Stimulated activated CD4-positive, alpha-beta T cell treated with anti-CD3 and anti-CD28 coated beads, Interleukin-2, amount 100 ng/mL, for 48 hours (primary cell): ENCODE data around the gene KRTAP19-7.

Experiments used
- DNase-seq, 2 donors: peaks; one replicate each; pipeline ENCODE4 v3.0.0-alpha.2; 2020

The KRTAP19-7 gene, protein sequence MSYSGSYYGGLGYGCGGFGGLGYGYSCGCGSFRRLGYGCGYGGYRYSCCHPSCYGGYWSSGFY

DNA sequence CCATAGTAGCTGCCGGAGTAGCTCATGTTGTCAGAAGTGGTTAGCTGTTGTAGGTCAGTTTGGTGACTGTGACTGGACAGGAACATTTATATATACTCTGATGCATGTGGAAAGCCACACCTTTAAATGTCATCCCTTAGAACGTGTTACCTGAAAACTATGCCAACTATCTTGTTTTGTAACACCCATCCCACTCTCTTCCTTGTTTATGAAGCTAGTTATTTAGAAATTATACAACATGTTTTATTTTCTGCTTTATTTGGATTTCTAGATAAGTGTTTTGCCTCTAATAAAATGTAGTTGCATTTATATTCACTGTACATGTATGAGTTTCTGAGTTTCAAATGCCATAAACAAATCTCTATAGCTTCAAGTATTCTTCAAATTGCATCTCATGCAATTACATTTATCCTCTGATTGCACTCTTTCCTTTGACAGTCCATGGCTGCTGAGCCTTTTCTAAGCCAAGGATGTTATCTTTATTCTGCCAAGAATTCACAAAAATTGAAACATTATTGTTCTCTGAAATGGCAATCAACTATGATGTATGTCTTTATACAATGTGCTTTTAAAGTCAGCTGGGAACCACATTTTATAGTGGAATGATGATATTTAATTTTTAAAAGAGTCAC is at the start of gene KRTAP19-7:
Gene KRTAP19-7, minus strand, starts transcription at position 51 of the 632 bp plus-strand sequence. Its CDS starts 25 bp downstream, at position 26.
- DNase-seq, result no peak

DNA sequence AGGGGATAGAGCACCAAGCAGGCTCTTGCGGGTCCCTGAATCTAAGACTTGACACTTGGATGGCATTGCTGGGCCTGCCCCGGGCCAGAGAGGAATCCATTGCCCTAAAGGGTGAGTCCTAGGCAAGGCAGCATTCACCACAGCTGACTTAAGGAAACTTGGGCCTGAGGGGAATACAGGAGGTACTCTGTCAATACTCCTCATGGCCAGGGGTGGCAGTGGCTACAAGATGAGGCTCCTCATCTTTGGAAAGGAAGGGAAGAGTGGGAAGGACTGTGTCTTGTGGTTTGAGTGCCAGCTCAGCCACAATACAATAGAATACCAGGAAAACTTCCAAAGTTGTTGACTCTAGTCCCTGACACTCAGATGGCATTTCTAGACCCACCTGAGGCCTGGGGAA is 44.9 kb upstream of the KRTAP19-7 start:
- DNase-seq, result no peak

DNA sequence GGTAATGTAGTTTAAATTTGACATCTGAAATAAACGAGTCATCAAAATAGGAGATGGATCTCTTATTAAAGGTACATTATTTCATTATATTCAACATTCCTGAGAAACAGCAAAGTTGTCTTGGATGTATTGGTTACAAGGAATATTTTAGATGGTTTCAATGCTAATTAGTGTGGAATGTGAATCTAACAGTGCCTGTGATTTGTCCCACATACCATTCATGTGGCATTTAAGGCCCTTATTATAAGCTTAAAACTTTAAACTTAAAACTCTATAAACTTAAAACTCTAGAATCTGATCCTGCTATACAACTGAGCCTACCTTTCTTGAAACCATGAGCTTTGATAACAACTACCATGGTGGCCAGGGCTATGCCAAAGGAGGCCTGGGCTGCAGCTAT is 39.7 kb upstream of the KRTAP19-7 start, which contains the start of gene KRTAP22-1:
Gene KRTAP22-1, plus strand, starts transcription at position 301 of the 400 bp plus-strand sequence.
- no peak for DNase-seq

DNA sequence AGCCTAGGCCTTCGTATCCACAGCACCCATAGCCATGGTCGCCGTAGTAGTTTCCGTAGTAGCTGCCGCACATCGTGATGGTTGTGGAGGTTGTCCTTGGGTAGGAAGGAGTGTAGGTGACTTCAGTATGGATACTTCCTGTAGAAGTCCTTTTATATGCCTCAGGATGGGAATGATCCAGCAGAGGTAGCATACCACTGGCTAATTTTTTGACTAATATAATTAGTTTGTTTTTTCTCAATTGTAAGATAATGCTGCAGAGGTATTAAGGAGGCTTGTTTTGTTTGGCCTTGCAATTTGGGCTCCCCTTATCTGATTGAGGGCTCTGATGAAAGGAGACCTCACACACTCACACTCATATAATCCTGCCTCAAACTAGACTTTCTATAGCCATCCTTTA is 37.7 kb upstream of the KRTAP19-7 start, which contains the start of gene KRTAP6-2:
Gene KRTAP6-2, minus strand, starts transcription at position 101 of the 400 bp plus-strand sequence. Its CDS starts 28 bp downstream, at position 73.
- DNase-seq, result no peak

DNA sequence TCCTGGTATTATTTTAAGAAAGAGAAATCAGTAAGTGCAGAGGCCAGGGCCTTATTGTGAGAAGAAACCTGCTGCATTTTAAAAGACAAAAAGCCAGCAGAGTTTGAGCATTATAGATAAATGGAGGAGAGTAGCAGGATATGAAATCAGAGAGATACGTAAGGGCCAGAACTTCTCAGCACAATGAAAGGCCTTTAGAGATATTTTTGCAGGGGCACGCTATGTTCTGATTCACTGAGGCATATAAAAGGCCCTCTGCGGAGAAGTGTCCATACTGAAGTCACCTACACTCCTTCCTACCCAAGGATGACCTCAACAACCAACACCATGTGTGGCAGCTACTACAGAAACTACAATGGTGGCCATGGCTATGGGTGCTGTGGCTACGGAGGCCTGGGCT is 31.0 kb upstream of the KRTAP19-7 start, which contains the start of gene KRTAP6-3:
Gene KRTAP6-3, plus strand, starts transcription at position 301 of the 400 bp plus-strand sequence. Its CDS starts 6 bp downstream, at position 307.
- DNase-seq, result no peak

DNA sequence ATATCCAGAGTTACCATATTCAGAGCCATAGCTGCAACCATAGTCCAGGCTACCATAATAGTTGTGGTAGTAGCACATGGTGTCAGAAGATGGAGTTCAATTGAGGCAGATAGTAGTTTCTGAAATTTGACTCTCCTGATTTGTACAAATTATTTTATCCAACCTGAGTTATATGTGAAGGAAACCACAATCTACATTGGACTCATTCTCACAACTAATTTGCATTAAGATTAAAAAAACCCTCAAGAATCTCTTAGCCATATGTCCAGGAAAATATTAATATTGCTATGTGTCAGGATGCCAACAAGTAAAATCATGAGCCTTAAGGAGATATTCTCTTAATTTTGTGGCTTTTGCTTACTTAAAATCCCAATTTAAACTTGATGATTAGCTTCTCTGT is 29.2 kb upstream of the KRTAP19-7 start, which contains the start of gene KRTAP22-2:
Gene KRTAP22-2, minus strand, starts transcription at position 101 of the 400 bp plus-strand sequence.
- DNase-seq, result no peak

DNA sequence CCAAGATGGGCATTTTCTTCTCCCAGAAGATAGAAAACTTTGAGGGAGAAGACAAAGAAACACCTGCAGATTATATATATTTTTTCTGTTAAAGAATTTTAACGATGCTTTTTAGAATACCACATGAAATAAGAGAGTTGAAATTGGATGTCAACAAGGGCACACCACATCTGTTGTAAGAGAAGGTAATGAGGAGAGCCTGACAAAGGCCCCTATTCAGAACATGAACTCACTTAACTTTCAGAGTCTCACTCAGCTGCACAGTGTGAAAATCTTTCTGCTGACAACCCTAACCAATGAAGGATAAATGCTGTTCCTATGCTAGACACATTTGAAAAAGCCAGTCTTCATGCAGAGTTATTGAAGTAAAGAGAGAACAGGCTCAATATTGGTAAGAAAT is 21.8 kb upstream of the KRTAP19-7 start:
- no peak for DNase-seq

DNA sequence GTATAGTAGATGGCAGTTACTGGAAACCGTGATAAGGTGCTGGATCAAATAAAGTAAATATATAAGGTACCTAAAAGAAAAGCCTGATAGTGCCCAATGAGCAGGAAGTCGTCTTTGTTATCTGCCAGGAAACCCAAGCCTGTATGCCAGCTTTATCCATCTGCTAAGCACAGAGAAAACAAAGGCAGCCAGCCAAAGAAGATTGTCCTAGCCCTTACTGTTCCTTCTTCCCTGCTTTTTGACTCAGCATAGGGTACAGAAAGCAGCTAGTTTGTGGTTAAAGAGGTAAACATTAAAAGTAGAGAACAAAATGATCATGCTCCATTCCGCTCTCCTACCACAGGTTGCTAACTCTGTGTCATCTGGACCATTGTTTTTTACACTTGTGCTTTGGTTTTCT is 19.0 kb upstream of the KRTAP19-7 start:
- DNase-seq, result no peak

DNA sequence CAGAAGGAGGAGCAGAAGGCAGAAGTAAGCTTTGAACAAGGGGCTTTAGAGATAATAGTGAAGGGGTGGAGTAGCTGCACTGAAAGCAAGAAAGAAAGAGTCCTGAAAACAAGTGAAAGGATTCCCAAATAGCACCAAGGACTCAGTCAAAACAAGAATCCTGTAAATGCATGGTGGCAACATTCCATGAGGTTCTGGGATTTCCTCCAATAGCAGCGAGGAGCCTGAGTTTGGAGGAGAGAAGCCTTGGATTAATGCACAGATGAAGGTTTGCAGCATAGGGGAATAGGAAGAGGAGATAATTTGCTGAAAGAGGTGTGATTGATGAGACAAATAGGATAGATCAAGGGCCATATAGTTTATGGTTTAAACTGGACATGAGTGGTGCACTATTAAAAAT is 18.2 kb upstream of the KRTAP19-7 start:
- no peak for DNase-seq

DNA sequence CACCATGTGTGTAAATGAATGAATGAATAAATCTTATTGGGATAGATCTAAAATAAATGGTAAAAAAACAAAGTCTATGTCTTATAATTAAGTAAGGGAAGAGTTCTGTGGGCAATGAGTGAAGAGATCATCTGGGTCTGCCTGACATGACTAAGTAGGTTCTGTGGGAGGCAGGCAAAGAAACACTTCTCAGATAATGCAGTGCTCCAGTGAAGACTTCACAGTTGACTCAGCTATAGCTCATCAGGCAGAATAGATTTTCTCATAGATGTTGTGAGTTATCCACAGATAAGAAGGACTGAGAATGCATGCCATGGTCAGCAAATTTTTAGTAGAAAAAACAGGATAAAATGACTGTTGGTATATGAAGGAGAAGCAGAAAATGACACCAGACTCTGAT is 16.7 kb upstream of the KRTAP19-7 start:
- no peak for DNase-seq

DNA sequence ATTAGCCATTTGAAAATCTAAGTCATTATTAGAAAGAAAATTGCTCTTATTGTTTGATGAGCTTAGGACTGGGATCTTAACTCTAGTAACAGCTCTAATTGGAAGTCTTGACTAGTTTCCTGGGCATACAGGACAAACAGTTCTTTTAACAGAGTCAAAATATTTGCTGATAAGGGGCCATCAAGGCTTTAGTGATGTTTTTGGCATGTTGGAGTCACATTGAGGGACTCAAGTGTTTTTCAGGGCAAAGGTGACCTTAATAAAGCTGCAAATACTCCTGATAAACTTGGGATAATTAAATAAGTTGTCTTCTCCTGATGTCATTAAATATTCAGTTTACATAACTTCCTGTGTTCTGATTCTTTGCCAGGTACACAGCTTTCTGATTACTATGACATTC is 6.5 kb upstream of the KRTAP19-7 start:
- DNase-seq, result no peak

DNA sequence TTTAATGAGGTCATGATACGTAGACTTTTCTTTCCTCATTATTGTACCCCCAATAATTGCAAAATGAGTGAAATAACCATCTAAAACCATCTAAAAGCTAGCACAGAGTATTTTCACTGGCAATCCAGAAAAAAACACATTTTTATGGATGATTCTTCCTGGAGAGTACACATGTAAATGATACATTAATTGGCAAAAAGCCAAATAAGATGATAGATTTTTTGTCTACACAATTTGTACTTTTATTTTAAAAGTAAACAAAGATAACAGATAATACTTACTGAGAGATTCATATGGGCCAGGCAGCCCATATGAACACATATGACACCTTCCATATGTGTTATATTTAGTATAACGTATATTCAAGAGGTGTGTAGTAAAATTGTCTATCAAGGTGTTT is 2.5 kb upstream of the KRTAP19-7 start:
- no peak for DNase-seq

DNA sequence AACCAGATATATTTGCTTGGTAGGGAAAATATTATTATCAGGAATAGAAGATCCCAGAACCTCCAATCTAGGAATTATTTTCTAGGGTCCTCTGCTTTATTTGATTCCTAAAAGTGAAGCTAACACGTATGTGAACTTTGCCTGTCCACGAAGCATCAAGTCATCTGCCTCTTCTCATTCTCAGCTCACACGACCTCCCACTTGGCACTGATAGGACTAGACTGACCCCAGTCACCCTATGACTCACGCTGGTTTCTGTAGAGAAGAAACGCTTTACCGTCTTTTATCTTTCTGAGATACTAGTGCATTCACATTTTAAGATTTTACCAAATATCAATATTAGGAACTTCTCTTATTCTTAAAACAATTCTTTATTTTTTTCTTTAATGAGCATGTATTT is 2.0 kb upstream of the KRTAP19-7 start:
- DNase-seq, result no peak

DNA sequence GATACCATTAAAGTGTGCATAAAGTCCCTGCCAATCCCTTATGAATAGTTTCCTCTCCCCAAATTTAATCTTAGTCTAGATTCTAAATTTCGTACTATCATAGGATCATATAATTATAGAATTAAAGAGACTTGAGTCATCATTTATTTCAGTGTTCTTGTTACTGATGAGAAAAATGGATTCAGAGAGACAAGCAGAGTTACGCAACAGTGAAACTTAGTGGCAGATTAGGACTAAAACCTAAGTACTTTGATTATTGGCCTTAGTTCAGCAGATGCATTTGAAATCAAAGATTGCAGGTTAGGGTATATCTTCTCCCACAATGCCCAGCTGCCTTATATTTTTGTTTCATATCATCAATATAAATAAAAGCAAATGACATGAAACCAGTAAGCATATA is 843 bp upstream of the KRTAP19-7 start:
- no peak for DNase-seq

DNA sequence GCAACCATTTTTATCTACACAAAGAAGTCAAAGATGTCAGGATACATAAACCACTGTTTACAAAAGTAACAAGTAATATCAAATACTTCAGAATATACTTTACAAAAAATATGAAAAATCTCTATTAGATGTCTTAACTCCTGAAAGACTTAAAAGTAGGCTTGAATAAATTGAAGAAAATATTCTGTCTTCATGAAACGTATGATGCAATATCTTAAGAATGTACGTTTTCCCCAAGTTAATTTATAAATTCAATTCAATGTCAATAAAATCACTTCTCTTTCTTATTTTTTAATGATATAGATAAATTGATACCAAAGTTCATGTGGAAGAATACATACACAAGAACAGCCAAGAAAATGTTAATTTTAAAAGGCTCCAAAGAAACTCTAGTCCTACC is 6.0 kb downstream of the KRTAP19-7 start:
- no peak for DNase-seq

DNA sequence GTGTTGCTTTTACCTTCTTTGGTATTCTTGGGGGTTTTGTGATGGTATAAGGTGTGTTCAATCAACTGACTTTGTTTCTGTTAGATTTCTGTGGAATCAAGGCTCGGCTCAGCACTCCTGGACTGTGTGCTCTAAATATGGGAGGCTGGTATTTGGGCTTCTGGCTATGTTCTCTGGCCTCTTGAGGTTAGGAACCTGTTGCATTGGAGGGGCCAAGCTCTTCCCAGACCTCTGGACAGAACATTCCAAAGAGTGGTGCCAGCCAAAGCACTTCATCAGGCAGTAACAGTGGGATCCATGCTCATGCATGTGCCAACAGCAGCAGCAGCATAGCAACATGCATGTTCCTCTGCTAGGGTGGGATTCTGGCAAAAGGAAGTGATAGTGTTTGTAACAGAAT is 8.3 kb downstream of the KRTAP19-7 start:
- no peak for DNase-seq

DNA sequence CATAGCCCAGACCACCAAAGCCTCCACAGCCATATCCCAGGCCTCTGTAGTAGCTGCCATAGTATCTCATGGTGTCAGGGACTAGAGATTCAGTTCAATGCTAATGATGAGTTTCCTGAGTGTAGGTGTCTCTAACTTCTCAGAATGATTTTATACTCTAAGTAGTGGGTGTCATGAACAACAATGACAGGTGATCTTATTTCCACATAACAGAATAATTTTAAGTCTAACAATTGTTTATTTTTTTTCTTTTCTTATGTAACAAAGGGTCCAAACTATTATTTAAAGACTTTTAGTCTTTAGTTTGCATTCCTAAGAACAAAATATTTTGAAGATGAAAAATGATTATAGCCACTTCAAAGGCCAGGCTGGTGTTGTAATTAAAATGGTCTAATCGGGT is 19.4 kb downstream of the KRTAP19-7 start, which contains the start of gene KRTAP19-6:
Gene KRTAP19-6, minus strand, starts transcription at position 101 of the 400 bp plus-strand sequence. Its CDS starts 31 bp downstream, at position 70.
- no peak for DNase-seq

DNA sequence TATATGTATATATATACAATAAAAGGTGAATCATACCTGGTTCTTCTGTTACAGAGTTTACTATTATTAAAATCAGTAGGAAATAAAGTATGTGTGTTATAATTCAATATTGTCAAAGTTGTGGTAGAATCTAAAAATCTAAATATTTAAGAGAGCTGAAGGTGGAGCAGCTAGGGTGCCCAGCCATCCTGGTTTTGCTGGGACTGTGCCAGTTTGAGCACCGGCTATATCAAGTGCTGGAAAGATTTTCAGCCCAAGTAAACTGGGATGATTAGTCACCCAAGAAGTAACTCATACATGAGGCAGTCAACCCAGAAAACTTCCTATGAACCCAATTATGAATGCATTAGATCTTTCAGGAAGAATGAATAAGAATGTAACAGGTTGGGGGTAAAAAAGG is 42.2 kb downstream of the KRTAP19-7 start:
- no peak for DNase-seq

DNA sequence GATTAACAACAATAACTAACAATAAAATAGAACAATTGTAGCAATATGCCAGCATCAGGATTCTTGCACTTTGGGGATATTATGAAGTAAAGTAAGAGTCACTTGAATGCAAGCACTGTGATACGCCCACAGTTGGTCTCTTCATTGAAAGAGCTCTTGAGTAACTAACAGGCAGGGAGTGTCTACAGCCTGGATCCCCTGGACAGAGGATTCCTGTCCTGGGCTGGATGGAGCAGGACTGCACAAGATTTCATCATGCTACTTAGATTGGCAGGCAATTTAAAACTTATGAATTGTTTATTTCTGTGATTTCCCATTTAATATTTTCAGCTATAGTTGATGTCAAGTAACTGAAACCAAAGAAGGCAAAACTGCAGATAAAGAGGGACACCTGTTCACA is 45.4 kb downstream of the KRTAP19-7 start:
- DNase-seq, result no peak
